Testis (tissue), 3 donors: ENCODE measurements around the gene CFAP54. TPM values are rescaled to one million over a fixed set of nuclear protein-coding genes. Genes with fewer than 3 reads are reported as not detected.

Experiments used
- DNase-seq: peaks from one replicate; pipeline ENCODE4 v3.0.0-alpha.2; 2019
- H3K27ac ChIP-seq, 2 donors: fragments of 200-600 bp; sonication (generic); one replicate each; pipeline ENCODE4 v1.5.1; 2019
- H3K27me3 ChIP-seq: fragments of 200-600 bp; sonication (generic); one replicate; pipeline ENCODE4 v1.5.1; 2019
- H3K36me3 ChIP-seq: fragments of 200-600 bp; sonication (generic); one replicate; pipeline ENCODE4 v1.5.1; 2017; ENCODE audit warnings: low read depth; ENCODE audit errors: missing control alignments
- H3K4me1 ChIP-seq: fragments of 200-600 bp; sonication (generic); one replicate; pipeline ENCODE4 v1.5.1; 2019
- H3K4me3 ChIP-seq, 2 donors: fragments of 200-600 bp; sonication (generic); one replicate each; pipeline ENCODE4 v1.5.1; 2017 to 2019
- H3K9me3 ChIP-seq: fragments of 200-600 bp; sonication (generic); one replicate; pipeline ENCODE4 v1.5.1; 2017
- CTCF ChIP-seq, 3 experiments: fragments of 450-650 bp in 2 of 3; fragments of 200-600 bp in 1 of 3; sonication (generic) in 1 of 3; IDR thresholded peaks; one replicate each; pipeline ENCODE4 v1.5.1; 2016 to 2019; ENCODE audit warnings: antibody characterized with exemption in 3 of 3, mild to moderate bottlenecking in 2 of 3, moderate library complexity in 1 of 3
- POLR2A ChIP-seq: fragments of 450-650 bp; IDR thresholded peaks from one replicate; pipeline ENCODE4 v1.6.1; 2017; ENCODE audit warnings: antibody characterized with exemption, mild to moderate bottlenecking, moderate library complexity
- WGBS, 2 donors: methylation state at CpG; one replicate each; pipeline ENCODE4 v1.1.5; 2018; 5-methylcytosine and 5-hydroxymethylcytosine counted together
- intact Hi-C: fragments of 100-400 bp; cut with DNase I; formaldehyde crosslinking; loops from one replicate; pipeline ENCODE4 v1.15.1; 2023; ENCODE audit warnings: low total_unique reads
- polyA plus RNA-seq: library from polyadenylated mRNA; stranded (reverse); fragments of 350-450 nt; fragmentation: Illumina TruSeq; extraction: RNeasy Lipid Tissue Mini Kit (QIAGEN cat#74804); gene quantifications from one replicate; pipeline ENCODE4 v1.2.3, GENCODE V29; 2014; ENCODE audit warnings: low read depth, low replicate concordance; ENCODE audit not compliant: insufficient read depth
- total RNA-seq, 2 donors: library from RNA; depleted of rRNA; stranded (reverse); fragments of >200 nt; gene quantifications; one replicate each; pipeline ENCODE4 v1.2.3, GENCODE V29; 2016

CFAP54 gene
- total and polyA plus RNA-seq, 3 donors from 2014 or later, result 8.4 to 36.9 (median 14.4) TPM

GRCh38 chr12:96529912-96530311 is 40.5 kb downstream of the CFAP54 start:
- H3K27me3 ChIP-seq, result no peaks in the 10 kb centered on the region
- H3K4me1 ChIP-seq, result no peaks in the 10 kb centered on the region
- H3K27ac ChIP-seq, result no peak overlapping the region
- DNase-seq, result no peak
- H3K9me3 ChIP-seq, result no peaks in the 10 kb centered on the region
- H3K36me3 ChIP-seq, result no peaks in the 10 kb centered on the region
- TF ChIP-seq CTCF (IDR thresholded peaks at IDR 0.05) (no peak), POLR2A (no peak)
- intact Hi-C loops, result no loop called here
- no peak overlapping the region for H3K4me3 ChIP-seq
- WGBS, 2 donors, result 69 to 78% methylated on average over 5 to 7 of the region's 7 CpGs

- Histone ChIP-seq H3K4me1 (no peaks in the 10 kb centered on the region), H3K36me3 (no peaks in the 10 kb centered on the region), H3K9me3 (no peaks in the 10 kb centered on the region), H3K4me3 (no peak overlapping the region), H3K27ac (no peak overlapping the region), H3K27me3 (no peaks in the 10 kb centered on the region)
- no peak for DNase-seq
- TF ChIP-seq CTCF (IDR thresholded peaks at IDR 0.05) (no peak), POLR2A (no peak)
- intact Hi-C loops, result no loop called here
- 72 to 82% methylated on average over 4 of the region's 4 CpGs for WGBS, 2 donors
Measured at GRCh38 chr12:96534339-96534738, 45.0 kb downstream of the CFAP54 start.

GRCh38 chr12:96548384-96548783 is 59.0 kb downstream of the CFAP54 start:
- intact Hi-C loops, result no loop called here
- Histone ChIP-seq H3K27me3 (no peaks in the 10 kb centered on the region), H3K4me1 (no peaks in the 10 kb centered on the region), H3K9me3 (no peaks in the 10 kb centered on the region), H3K4me3 (no peak overlapping the region), H3K36me3 (no peaks in the 10 kb centered on the region), H3K27ac (no peak overlapping the region)
- no peak for DNase-seq
- no peak for TF ChIP-seq CTCF (IDR thresholded peaks at IDR 0.05)
- TF ChIP-seq POLR2A, result no peak
- WGBS, 2 donors, result 61 to 77% methylated on average over 2 of the region's 2 CpGs

- TF ChIP-seq CTCF (IDR thresholded peaks at IDR 0.05) (no peak), POLR2A (no peak)
- Histone ChIP-seq H3K27me3 (no peaks in the 10 kb centered on the region), H3K27ac (no peak overlapping the region), H3K4me1 (no peaks in the 10 kb centered on the region), H3K9me3 (no peaks in the 10 kb centered on the region), H3K4me3 (no peak overlapping the region), H3K36me3 (no peaks in the 10 kb centered on the region)
- WGBS, 2 donors, result 65 to 67% methylated on average over 2 of the region's 2 CpGs
- no peak for DNase-seq
- intact Hi-C loops, result no loop called here
Measured at GRCh38 chr12:96549341-96549740, 60.0 kb downstream of the CFAP54 start.

GRCh38 chr12:96570579-96570978 is 81.2 kb downstream of the CFAP54 start:
- no peaks in the 10 kb centered on the region for H3K4me1 ChIP-seq
- DNase-seq, result no peak
- TF ChIP-seq CTCF (IDR thresholded peaks at IDR 0.05) (no peak), POLR2A (no peak)
- no peaks in the 10 kb centered on the region for H3K27me3 ChIP-seq
- intact Hi-C loops, result no loop called here
- no peaks in the 10 kb centered on the region for H3K36me3 ChIP-seq
- no peaks in the 10 kb centered on the region for H3K9me3 ChIP-seq
- no peak overlapping the region for H3K27ac ChIP-seq
- H3K4me3 ChIP-seq, result no peak overlapping the region
